Activated CD8-positive, alpha-beta T cell treated with anti-CD3 and anti-CD28 coated beads for 36 hours (primary cell): ENCODE measurements around the gene USP43. TPM values are rescaled to one million over a fixed set of nuclear protein-coding genes. Genes with fewer than 3 reads are reported as not detected.

Source experiments
- ATAC-seq: fragments of 200-7000 bp; cut with Tn5 transposase; one replicate; pipeline ENCODE4 v1.10.0; 2021; ENCODE audit warnings: mild to moderate bottlenecking, moderate library complexity
- CTCF ChIA-PET: fragments of 350-600 bp; sonication (Branson Sonifier 250); formaldehyde crosslinking; loops from one replicate; lab custom pipeline; 2021; ENCODE audit warnings: antibody characterized with exemption; lab: Charles Lee
- POLR2A ChIA-PET: fragments of 350-600 bp; sonication (Branson Sonifier 250); formaldehyde crosslinking; loops from one replicate; lab custom pipeline; 2021; ENCODE audit warnings: antibody characterized with exemption; lab: Charles Lee
- DNase-seq: peaks from one replicate; pipeline ENCODE4 v3.0.0-alpha.2; 2020
- H3K27ac Mint-ChIP-seq: one replicate; pipeline ENCODE4 v1.8.0; 2021; ENCODE audit warnings: mild to moderate bottlenecking, mixed read lengths
- H3K27me3 Mint-ChIP-seq: one replicate; pipeline ENCODE4 v1.8.0; 2021; ENCODE audit warnings: mixed read lengths
- H3K36me3 Mint-ChIP-seq: one replicate; pipeline ENCODE4 v1.8.0; 2021; ENCODE audit warnings: low read depth, mixed read lengths
- H3K4me1 Mint-ChIP-seq: one replicate; pipeline ENCODE4 v1.8.0; 2021; ENCODE audit warnings: low read depth, mixed read lengths
- H3K4me3 Mint-ChIP-seq: one replicate; pipeline ENCODE4 v1.8.0; 2021; ENCODE audit warnings: mild to moderate bottlenecking, moderate library complexity, mixed read lengths
- H3K9me3 Mint-ChIP-seq: one replicate; pipeline ENCODE4 v1.8.0; 2021; ENCODE audit warnings: mixed read lengths
- intact Hi-C: fragments of 100-400 bp; cut with micrococcal nuclease; formaldehyde crosslinking; loops from one replicate; pipeline ENCODE4 v1.10.0; 2022
- total RNA-seq, 2 experiments: library from RNA; stranded (reverse); gene quantifications; one replicate each; pipeline ENCODE4 v1.2.3, GENCODE V29; 2021
- TF ChIP-seq, protein P1 (sequence below): fragments of 200-600 bp; IDR thresholded peaks from one replicate; pipeline ENCODE4 v1.8.0; 2022; ENCODE audit warnings: antibody characterized with exemption, mild to moderate bottlenecking

The USP43 gene
- total RNA-seq, 2 experiments from 2014 or later = 0.38 to 0.43 TPM

- Mint-ChIP-seq H3K36me3 (no peaks in the 10 kb centered on the region), H3K27me3 (peaks cover 7% of the 10 kb centered on the region), H3K4me1 (no peaks in the 10 kb centered on the region), H3K9me3 (no peaks in the 10 kb centered on the region), H3K27ac (no peak overlapping the region), H3K4me3 (no peak overlapping the region)
- TF ChIP-seq, protein P1, sequence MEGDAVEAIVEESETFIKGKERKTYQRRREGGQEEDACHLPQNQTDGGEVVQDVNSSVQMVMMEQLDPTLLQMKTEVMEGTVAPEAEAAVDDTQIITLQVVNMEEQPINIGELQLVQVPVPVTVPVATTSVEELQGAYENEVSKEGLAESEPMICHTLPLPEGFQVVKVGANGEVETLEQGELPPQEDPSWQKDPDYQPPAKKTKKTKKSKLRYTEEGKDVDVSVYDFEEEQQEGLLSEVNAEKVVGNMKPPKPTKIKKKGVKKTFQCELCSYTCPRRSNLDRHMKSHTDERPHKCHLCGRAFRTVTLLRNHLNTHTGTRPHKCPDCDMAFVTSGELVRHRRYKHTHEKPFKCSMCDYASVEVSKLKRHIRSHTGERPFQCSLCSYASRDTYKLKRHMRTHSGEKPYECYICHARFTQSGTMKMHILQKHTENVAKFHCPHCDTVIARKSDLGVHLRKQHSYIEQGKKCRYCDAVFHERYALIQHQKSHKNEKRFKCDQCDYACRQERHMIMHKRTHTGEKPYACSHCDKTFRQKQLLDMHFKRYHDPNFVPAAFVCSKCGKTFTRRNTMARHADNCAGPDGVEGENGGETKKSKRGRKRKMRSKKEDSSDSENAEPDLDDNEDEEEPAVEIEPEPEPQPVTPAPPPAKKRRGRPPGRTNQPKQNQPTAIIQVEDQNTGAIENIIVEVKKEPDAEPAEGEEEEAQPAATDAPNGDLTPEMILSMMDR = no peak
- POLR2A ChIA-PET = no interaction called here
- ATAC-seq (no peak), DNase-seq (no peak)
- intact Hi-C loops = no loop called here
- CTCF ChIA-PET = interaction anchor here (1.2 kb wide), 1 partner anchor 35 kb away, joined by 3 read pairs; the partner anchor contains the start of gene CFAP52
Measured at GRCh38 chr17:9611557-9611956, 33.8 kb upstream of the USP43 start.

DNA sequence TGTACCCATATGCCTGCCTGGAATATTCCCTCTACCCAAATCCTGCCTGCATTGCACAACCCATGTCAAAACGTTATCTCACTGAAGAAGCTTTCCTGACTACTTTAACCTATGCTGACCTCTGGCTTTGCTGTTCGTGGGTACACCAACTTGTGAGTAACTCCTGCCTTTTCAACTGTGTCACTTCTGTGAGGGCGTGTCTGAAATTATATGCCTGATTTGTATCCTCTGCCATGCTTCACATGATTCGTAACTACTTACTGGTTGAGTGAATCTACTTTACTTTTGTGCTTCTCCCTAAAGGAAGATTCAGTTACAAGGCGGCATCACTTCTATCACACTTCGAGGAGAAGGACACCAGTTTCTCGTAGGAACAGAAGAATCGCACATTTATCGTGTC, 33.3 kb upstream of the USP43 start:
- Mint-ChIP-seq H3K27ac (no peak overlapping the region), H3K4me1 (no peaks in the 10 kb centered on the region), H3K4me3 (no peak overlapping the region), H3K36me3 (no peaks in the 10 kb centered on the region), H3K27me3 (peaks cover 7% of the 10 kb centered on the region), H3K9me3 (no peaks in the 10 kb centered on the region)
- ATAC-seq = no peak
- POLR2A ChIA-PET = no interaction called here
- no peak for DNase-seq
- TF ChIP-seq, protein P1 = no peak
- CTCF ChIA-PET = interaction anchor here (1.2 kb wide), 1 partner anchor 35 kb away, joined by 3 read pairs; the partner anchor contains the start of gene CFAP52
- intact Hi-C loops = no loop called here

DNA sequence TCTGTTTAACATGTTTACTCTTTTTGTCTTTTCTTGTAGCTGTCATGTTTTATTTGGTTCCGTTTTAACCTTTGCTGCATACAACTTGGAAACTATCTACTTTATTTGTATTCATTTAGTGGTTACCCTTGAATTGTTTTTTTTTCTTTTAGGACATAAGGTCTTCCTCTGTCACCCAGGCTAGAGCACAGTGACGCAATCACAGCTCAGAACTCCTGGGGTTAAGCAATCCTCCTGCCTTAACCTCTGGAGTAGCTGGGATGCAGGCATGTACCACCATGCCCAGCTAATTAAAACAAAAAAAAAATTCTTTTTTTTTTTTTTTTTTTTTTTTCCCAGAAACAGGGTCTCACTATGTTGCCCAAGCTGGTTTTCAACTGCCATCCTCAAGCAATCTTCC, 29.8 kb upstream of the USP43 start:
- ChIA-PET CTCF (no interaction called here), POLR2A (no interaction called here)
- H3K4me3 Mint-ChIP-seq = no peak overlapping the region
- H3K4me1 Mint-ChIP-seq = no peaks in the 10 kb centered on the region
- no peak overlapping the region for H3K27ac Mint-ChIP-seq
- H3K9me3 Mint-ChIP-seq = no peaks in the 10 kb centered on the region
- DNase-seq (no peak), ATAC-seq (no peak)
- intact Hi-C loops = no loop called here
- peaks cover 5% of the 10 kb centered on the region for H3K27me3 Mint-ChIP-seq
- TF ChIP-seq, protein P1 = no peak
- no peaks in the 10 kb centered on the region for H3K36me3 Mint-ChIP-seq

DNA sequence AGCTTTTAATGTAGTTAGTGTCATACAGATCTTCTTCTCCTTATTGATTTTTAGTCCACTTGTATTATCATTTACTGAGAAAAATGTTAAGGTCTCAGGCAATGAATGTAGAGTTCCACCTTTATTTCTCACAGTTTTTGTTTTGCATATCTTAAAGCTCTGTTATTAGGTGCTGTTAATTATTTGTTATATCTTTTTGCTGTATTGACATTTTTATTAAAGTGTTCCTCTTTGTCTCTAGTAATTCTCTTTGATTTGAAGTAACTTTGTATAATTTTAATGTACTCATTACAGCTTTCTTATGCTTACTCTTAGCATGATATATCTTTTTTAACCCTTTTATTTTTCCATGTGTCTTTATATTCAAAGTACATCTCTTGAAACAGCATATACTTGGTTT, 22.4 kb upstream of the USP43 start:
- Mint-ChIP-seq H3K36me3 (peaks cover 2% of the 10 kb centered on the region), H3K27me3 (peaks cover 3% of the 10 kb centered on the region), H3K4me1 (no peaks in the 10 kb centered on the region), H3K27ac (no peak overlapping the region), H3K4me3 (no peak overlapping the region), H3K9me3 (peaks cover 23% of the 10 kb centered on the region)
- intact Hi-C loops = no loop called here
- ChIA-PET POLR2A (no interaction called here), CTCF (no interaction called here)
- ATAC-seq (no peak), DNase-seq (no peak)
- TF ChIP-seq, protein P1 = no peak

DNA sequence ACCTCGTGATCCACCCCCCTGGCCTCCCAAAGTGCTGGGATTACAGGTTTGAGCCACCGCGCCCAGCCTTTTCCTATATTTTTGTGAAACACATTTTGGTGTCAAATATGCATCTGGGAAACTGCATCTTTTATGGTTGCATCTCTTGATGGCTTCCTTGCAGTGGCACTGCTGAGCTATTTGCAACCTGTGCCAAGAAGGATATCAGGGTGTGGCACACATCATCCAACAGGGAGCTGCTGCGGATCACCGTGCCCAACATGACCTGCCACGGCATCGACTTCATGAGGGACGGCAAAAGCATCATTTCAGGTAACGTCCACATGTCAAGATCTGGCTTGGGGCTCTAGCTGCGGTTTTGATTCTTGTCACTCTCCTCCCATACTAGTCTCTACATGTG, 16.8 kb upstream of the USP43 start:
- ChIA-PET POLR2A (no interaction called here), CTCF (no interaction called here)
- no peak for ATAC-seq
- H3K36me3 Mint-ChIP-seq = peaks cover 1% of the 10 kb centered on the region
- H3K4me1 Mint-ChIP-seq = no peaks in the 10 kb centered on the region
- no peak for DNase-seq
- peaks cover 12% of the 10 kb centered on the region for H3K9me3 Mint-ChIP-seq
- H3K27ac Mint-ChIP-seq = no peak overlapping the region
- no peak overlapping the region for H3K4me3 Mint-ChIP-seq
- peaks cover 6% of the 10 kb centered on the region for H3K27me3 Mint-ChIP-seq
- intact Hi-C loops = no loop called here
- TF ChIP-seq, protein P1 = no peak
